ENCODE measurements around the gene DICER1. TPM values are rescaled to one million over a fixed set of nuclear protein-coding genes. Genes with fewer than 3 reads are reported as not detected.
A peak's percentile ranks its signal among the peaks of the same experiment; 100 is the strongest.

DICER1 gene
- total RNA-seq, 1 donor from 2014 or later, result 103 TPM

DNA sequence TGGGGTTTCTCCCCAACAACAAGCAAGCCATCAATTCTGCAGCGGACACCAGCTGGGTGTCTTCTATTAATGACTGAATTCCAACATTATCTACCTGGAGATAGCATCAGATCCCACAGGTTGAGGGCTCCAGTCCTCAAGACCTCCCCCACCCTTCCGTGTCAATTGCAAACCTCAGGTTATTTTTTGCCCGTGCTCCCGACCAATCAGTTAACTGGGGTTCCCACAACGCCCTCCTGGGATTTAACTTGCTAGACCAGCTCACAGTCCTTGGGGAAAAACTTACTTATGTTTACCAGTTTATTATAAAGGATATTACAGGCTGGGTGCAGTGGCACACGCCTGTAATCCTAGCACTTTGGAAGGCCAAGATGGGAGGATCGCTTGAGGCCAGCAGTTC is 9.7 kb downstream of the DICER1 start:
- Mint-ChIP-seq H3K36me3 (ENCODE audit: low read depth, unreplicated experiment) (peaks cover 4% of the 10 kb centered on the region), H3K4me1 (ENCODE audit: low read depth, unreplicated experiment) (peaks cover 5% of the 10 kb centered on the region)

DNA sequence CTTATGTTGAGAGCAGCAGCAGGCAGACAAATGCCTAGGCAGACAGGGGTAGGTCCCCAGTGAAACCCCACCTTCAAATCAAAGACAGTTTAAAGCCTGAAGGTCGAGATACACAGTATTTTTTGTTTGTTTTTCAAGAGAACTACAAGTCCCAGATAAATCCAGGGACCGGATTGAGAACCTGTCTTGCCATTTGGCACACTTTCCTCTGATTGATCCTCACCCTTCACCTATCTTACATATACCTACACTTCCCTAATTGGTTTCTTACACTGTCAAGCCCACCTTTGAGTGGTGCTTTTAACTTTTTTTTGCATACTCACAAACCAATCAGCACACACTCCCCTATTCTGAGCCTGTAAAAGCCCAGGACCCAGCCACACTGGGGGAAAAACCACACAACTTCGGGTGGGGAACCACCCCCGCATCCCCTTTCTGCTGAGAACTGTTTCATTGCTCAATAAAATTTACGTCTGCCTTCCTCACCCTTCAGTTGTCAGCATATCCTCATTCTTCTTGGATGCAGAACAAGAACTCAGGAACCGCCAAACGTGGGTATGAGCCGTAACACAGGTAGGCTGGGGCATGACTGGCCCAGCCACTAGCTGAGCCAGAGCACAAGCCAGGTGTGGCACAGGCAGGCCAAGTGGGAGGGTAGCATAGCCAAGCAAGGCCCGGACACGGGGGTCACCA is 11.1 kb downstream of the DICER1 start:
- Histone ChIP-seq H3K36me3 (ENCODE audit: insufficient read depth, low read length) (no peaks in the 10 kb centered on the region), H3K27ac (ENCODE audit: low read depth, low read length) (no peak overlapping the region), H2AFZ (ENCODE audit: low read depth, low read length) (no peak overlapping the region), H3K9me3 (ENCODE audit: insufficient read depth, low read depth, low read length) (no peaks in the 10 kb centered on the region), H3K79me2 (ENCODE audit: insufficient read depth, low read length) (peaks cover 100% of the 10 kb centered on the region), H3K4me2 (ENCODE audit: low read length) (no peak overlapping the region), H4K20me1 (ENCODE audit: insufficient read depth, low read length) (peaks cover 88% of the 10 kb centered on the region), H3K4me3 (ENCODE audit: insufficient read depth, low read depth, low read length) (no peak overlapping the region), H3K4me1 (ENCODE audit: insufficient read depth, low read length) (no peaks in the 10 kb centered on the region), H3K9ac (ENCODE audit: low read length) (no peak overlapping the region), H3K27me3 (ENCODE audit: insufficient read depth, low read length) (no peaks in the 10 kb centered on the region)
- Mint-ChIP-seq H3K4me1 (ENCODE audit: low read depth, unreplicated experiment) (peaks cover 1% of the 10 kb centered on the region), H3K4me3 (ENCODE audit: unreplicated experiment) (no peak overlapping the region), H3K9me3 (ENCODE audit: unreplicated experiment) (peaks cover 4% of the 10 kb centered on the region), H3K36me3 (ENCODE audit: low read depth, unreplicated experiment) (peaks cover 4% of the 10 kb centered on the region), H3K27me3 (ENCODE audit: low read depth, unreplicated experiment) (no peaks in the 10 kb centered on the region), H3K27ac (ENCODE audit: unreplicated experiment) (no peak overlapping the region)
- DNase-seq (ENCODE audit: low read depth) (no peak), FAIRE-seq (no peak)
- TF ChIP-seq EZH2 (IDR thresholded peaks at IDR 0.05; ENCODE audit: insufficient read depth, low read length), result no peak
- TF ChIP-seq, protein P1, sequence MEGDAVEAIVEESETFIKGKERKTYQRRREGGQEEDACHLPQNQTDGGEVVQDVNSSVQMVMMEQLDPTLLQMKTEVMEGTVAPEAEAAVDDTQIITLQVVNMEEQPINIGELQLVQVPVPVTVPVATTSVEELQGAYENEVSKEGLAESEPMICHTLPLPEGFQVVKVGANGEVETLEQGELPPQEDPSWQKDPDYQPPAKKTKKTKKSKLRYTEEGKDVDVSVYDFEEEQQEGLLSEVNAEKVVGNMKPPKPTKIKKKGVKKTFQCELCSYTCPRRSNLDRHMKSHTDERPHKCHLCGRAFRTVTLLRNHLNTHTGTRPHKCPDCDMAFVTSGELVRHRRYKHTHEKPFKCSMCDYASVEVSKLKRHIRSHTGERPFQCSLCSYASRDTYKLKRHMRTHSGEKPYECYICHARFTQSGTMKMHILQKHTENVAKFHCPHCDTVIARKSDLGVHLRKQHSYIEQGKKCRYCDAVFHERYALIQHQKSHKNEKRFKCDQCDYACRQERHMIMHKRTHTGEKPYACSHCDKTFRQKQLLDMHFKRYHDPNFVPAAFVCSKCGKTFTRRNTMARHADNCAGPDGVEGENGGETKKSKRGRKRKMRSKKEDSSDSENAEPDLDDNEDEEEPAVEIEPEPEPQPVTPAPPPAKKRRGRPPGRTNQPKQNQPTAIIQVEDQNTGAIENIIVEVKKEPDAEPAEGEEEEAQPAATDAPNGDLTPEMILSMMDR (IDR thresholded peaks at IDR 0.05; ENCODE audit: insufficient read depth, low read depth, low read length), result no peak

More for the DNA sequence above, 9.7 kb downstream of the DICER1 start:
- FAIRE-seq (no peak), DNase-seq (ENCODE audit: low read depth) (no peak)
- TF ChIP-seq, protein P1 (IDR thresholded peaks at IDR 0.05; ENCODE audit: insufficient read depth, low read depth, low read length), result no peak
- no peak for TF ChIP-seq EZH2 (IDR thresholded peaks at IDR 0.05; ENCODE audit: insufficient read depth, low read length)
- H3K27me3 ChIP-seq (ENCODE audit: insufficient read depth, low read length), result no peaks in the 10 kb centered on the region
- no peak overlapping the region for H3K9ac ChIP-seq (ENCODE audit: low read length)
- Mint-ChIP-seq H3K4me3 (ENCODE audit: unreplicated experiment) (no peak overlapping the region), H3K27me3 (ENCODE audit: low read depth, unreplicated experiment) (no peaks in the 10 kb centered on the region), H3K9me3 (ENCODE audit: unreplicated experiment) (peaks cover 4% of the 10 kb centered on the region), H3K27ac (ENCODE audit: unreplicated experiment) (peak overlapping the region; percentile 44)
- H3K27ac ChIP-seq (ENCODE audit: low read depth, low read length), result no peak overlapping the region
- H2AFZ ChIP-seq (ENCODE audit: low read depth, low read length), result no peak overlapping the region
- no peaks in the 10 kb centered on the region for H3K9me3 ChIP-seq (ENCODE audit: insufficient read depth, low read depth, low read length)
- no peaks in the 10 kb centered on the region for H3K36me3 ChIP-seq (ENCODE audit: insufficient read depth, low read length)
- no peaks in the 10 kb centered on the region for H3K4me1 ChIP-seq (ENCODE audit: insufficient read depth, low read length)
- H3K4me3 ChIP-seq (ENCODE audit: insufficient read depth, low read depth, low read length), result no peak overlapping the region
- peaks cover 88% of the 10 kb centered on the region for H4K20me1 ChIP-seq (ENCODE audit: insufficient read depth, low read length)
- peaks cover 100% of the 10 kb centered on the region for H3K79me2 ChIP-seq (ENCODE audit: insufficient read depth, low read length)
- H3K4me2 ChIP-seq (ENCODE audit: low read length), result no peak overlapping the region

DNA sequence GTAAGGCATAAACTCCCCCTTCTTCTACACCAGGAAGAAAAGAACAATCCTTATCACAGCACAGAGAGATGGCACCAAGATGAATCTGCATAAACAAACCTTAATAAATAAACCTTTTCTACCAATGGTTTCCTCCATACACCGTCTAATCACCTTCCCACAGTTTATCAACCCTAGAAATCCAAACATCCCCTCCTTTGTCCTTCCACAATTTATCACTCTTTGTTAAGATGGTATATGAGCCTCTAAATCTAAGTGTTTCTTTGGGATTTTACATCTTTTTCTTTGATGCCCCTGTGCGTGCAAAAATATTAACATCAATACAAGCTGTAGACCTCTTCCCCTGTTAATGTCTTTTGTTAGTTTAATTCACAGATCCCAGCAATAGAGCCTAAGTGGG is 12.5 kb downstream of the DICER1 start:
- FAIRE-seq (no peak), DNase-seq (ENCODE audit: low read depth) (no peak)
- Histone ChIP-seq H3K27me3 (ENCODE audit: insufficient read depth, low read length) (no peaks in the 10 kb centered on the region), H3K4me3 (ENCODE audit: insufficient read depth, low read depth, low read length) (no peak overlapping the region), H3K9ac (ENCODE audit: low read length) (no peak overlapping the region), H3K36me3 (ENCODE audit: insufficient read depth, low read length) (no peaks in the 10 kb centered on the region), H2AFZ (ENCODE audit: low read depth, low read length) (no peak overlapping the region), H3K4me1 (ENCODE audit: insufficient read depth, low read length) (no peaks in the 10 kb centered on the region), H3K27ac (ENCODE audit: low read depth, low read length) (no peak overlapping the region), H3K9me3 (ENCODE audit: insufficient read depth, low read depth, low read length) (no peaks in the 10 kb centered on the region), H3K4me2 (ENCODE audit: low read length) (no peak overlapping the region), H3K79me2 (ENCODE audit: insufficient read depth, low read length) (peaks cover 100% of the 10 kb centered on the region), H4K20me1 (ENCODE audit: insufficient read depth, low read length) (peaks cover 83% of the 10 kb centered on the region)
- peaks cover 4% of the 10 kb centered on the region for H3K36me3 Mint-ChIP-seq (ENCODE audit: low read depth, unreplicated experiment)
- no peak overlapping the region for H3K4me3 Mint-ChIP-seq (ENCODE audit: unreplicated experiment)
- peaks cover 4% of the 10 kb centered on the region for H3K9me3 Mint-ChIP-seq (ENCODE audit: unreplicated experiment)
- TF ChIP-seq EZH2 (IDR thresholded peaks at IDR 0.05; ENCODE audit: insufficient read depth, low read length), result no peak
- H3K27ac Mint-ChIP-seq (ENCODE audit: unreplicated experiment), result no peak overlapping the region
- peaks cover 2% of the 10 kb centered on the region for H3K4me1 Mint-ChIP-seq (ENCODE audit: low read depth, unreplicated experiment)
- no peaks in the 10 kb centered on the region for H3K27me3 Mint-ChIP-seq (ENCODE audit: low read depth, unreplicated experiment)

Measured in astrocyte (in vitro differentiated cells and primary cell).